Hematopoietic multipotent progenitor cell treated with erythropoietin and hydrocortisone succinate and interleukin-3 and kit ligand, for 4 days (in vitro differentiated cells): ENCODE results near the gene EGR1.
A peak's percentile ranks its signal among the peaks of the same experiment; 100 is the strongest.

Experiments
- DNase-seq: peaks from one replicate; pipeline ENCODE4 v3.0.0-alpha.2; 2015

The EGR1 gene

DNA sequence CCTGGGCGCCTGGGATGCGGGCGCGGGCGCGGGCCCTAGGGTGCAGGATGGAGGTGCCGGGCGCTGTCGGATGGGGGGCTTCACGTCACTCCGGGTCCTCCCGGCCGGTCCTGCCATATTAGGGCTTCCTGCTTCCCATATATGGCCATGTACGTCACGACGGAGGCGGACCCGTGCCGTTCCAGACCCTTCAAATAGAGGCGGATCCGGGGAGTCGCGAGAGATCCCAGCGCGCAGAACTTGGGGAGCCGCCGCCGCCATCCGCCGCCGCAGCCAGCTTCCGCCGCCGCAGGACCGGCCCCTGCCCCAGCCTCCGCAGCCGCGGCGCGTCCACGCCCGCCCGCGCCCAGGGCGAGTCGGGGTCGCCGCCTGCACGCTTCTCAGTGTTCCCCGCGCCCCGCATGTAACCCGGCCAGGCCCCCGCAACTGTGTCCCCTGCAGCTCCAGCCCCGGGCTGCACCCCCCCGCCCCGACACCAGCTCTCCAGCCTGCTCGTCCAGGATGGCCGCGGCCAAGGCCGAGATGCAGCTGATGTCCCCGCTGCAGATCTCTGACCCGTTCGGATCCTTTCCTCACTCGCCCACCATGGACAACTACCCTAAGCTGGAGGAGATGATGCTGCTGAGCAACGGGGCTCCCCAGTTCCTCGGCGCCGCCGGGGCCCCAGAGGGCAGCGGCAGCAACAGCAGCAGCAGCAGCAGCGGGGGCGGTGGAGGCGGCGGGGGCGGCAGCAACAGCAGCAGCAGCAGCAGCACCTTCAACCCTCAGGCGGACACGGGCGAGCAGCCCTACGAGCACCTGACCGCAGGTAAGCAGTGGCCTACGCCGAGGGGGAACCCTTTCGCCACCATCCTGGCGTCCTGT is at the start of gene EGR1:
Gene EGR1 (plus strand): TSS at position 219 of the 864 bp plus-strand sequence. CDS start 283 bp downstream, at position 502.
- DNase-seq, result peak; percentile 97

DNA sequence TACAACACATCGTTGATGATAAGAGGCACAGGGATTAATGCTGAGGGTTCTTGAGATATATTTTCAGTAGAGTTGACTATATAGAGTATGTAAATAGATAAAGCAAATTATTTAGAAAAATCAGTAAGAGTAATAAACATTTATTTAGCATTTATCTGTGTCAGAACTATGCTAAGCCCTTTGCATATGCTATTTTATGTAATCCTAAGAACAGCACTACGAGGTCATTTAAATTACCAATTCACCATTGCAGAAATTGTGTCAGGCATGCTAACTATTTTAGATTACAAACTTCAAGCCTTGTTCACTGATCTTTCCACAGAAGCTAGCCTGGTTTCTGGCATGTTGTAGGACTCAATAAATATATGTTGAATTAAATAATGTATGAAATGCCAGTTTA is 46.8 kb upstream of the EGR1 start:
- DNase-seq, result no peak

DNA sequence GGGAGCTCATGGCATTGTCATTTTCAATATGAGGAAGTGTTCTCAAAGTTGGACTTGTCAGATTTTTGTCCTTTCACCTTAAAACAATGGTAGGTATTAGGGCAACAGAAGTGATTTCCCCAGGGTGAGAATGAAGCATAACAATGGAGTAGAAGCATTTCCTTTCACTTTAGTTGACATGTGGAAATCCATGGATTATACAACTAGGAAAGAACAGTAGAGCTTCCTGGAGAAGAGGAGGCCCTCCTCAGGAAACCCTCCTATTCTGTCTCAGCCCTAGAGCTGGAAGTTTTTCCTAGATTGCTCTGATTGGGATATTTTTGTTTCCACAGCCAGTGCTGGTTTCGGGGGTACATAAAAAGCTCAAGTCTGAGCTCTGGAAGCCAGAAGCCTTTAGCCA is 40.2 kb upstream of the EGR1 start:
- DNase-seq, result no peak

DNA sequence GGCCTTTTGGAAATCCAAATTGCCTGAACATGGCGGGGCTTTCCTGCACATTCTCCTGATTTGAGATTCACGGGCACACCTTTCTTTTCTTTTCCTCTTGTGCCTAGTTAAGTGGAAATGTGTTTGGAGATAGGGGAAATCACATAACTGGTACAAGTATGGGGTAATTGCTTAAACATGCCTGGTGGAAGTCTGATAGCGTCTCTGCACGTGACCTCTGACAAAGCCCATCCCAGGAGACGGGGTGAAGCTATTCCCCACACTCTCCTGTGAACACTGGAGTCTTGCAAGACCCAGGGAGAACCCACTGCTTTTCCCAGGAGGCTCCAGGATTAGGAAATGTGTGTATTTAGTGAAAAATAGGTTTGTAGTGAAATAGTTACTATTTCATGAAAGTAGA is 29.3 kb upstream of the EGR1 start:
- DNase-seq, result no peak

DNA sequence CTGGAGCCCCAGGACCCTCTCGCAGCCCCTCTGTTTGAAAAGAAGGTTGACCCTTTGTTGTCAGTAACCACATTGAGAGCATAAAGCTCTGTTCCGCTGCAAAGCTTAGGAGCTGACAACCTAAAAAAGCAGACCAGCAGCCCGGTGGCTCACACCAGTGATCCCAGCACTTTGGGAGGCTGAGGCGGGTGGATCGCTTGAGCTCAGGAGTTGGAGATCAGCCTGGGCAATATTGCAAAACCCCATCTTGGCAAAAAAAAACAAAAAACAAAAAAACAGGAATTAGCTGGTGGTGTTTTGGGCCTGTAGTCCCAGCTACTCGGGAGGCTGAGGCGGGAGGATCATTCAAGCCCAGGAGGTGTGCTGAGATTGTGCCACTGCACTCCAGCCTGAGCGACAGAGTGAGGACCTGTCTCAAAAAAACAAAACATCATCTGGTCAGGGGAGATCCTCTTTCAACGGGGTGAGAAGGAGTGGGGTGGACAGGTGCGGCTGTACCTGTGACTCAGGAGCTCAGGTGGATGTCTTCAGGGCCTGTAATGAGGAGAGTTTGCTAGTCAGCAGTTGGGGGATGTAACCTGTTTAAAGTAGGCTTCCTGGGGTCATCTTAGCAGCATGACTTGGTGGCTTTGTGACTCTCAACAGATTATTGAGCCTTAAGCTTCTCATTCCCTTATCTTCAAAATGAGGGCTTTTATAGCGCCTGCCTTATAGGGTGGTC is 27.1 kb upstream of the EGR1 start:
- no peak for DNase-seq

DNA sequence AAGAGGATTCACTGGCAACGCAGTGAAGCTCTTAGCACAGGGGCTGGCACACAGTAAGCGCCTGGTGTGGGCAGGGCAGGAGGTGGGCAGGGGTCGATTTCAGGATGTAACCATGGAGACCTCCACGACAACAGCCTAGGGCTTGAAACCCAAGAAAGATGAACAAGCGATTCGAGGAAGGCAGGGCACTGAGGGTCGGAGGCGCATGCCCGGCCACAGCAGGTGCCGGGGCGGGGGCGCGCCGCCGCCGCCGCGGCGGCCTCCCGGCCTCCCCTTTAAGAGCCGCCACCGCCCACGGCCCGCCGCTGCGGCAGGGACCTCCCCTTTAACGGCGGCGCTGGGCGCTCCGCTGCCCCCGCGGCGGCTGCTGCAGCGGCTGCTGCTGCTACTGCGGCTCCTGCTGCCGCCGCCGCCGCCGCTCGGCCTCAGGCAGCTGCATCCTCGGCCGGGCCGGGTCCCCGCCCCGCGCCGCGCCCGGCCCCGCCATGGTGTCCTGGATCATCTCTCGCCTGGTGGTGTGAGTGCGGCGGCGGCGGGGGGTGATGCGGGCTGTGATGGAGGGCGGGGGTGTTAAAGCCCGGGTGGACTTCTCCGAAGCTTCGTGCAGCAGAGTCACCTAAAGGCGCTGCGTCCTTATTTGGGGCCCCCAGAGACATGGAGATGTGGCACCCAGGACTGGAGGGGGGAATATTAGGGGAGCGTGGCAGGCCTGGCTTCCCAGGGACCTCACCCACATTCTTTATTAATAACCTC is 26.4 kb upstream of the EGR1 start, which contains the start of gene REEP2:
Gene REEP2 (plus strand): TSS at position 334 of the 753 bp plus-strand sequence. CDS start 152 bp downstream, at position 486.
- DNase-seq, result peak; percentile 78

DNA sequence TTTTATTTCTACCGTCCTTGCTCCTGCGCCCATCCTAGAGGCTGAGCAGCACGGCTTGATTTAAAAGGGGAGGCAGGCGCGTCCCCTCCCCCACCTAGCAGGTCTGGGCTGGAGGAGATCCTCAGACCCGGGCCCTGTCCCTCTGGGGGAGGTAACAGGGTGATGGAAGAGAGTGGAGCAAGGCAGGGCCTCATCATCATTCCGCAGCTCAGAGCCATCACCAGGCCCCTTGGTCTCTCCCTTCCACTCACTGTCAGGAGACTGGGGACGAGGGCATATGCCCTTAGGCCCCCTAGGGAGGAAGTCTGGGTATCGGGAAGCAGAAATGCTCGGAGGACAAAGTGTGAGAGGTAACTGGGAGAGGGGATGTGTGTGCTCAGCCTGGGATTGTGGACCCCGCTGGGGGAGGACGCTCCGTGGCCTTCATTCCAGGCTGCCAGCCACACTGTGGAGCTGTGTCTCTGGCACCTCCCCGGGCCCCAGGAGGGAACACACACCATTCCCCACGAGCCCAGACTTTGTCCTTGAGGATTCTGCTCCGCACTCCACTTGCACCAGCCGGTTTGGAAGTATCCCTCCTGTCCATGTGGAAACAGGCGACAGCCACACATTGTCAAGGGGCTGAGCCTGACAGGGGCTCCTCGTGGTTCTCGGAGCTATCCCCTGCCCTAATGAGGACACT is 25.7 kb upstream of the EGR1 start:
- DNase-seq, result no peak

DNA sequence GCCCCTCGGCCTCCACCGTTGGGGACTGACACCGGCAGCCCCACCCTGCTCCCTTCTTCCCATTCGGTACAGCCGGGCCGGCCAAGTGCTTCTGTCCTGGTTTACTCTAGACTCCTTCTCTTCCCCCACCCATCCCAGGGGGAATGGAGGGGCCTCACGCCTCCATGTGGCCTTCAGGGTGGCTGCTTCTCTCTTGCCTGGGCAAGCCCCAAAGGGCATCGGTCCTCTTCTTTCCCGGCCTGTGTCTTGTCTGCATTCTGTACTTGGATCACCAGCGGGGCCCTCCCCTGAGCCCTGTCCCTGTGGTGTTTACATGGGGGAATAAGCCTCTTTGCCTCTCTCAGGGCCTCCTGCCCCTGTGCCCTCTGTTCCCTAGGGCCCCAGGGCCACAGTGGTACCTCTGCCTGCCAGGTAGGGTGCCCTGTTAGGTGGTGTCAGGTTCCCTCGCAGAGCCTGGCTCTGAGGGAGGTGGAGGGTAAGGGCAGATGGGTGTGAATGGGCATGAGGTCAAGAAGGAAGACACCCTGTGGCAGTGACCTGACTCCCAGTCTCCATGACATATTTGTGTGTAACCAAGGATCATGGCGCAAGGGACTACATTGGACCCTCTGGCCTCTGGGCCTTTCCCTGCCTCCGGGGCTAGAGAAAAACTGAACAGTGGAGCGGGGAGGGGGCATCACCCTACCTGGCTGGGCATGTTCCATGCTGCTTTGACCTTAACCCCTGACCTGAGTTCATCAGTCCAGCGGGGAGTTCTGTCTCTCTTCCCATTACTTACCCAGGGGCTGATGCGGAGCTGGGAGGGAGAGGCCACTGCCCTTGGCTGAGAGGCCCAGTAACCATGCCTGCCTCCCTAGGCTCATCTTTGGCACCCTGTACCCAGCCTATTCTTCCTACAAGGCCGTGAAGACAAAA is 24.9 kb upstream of the EGR1 start:
- DNase-seq, result no peak

DNA sequence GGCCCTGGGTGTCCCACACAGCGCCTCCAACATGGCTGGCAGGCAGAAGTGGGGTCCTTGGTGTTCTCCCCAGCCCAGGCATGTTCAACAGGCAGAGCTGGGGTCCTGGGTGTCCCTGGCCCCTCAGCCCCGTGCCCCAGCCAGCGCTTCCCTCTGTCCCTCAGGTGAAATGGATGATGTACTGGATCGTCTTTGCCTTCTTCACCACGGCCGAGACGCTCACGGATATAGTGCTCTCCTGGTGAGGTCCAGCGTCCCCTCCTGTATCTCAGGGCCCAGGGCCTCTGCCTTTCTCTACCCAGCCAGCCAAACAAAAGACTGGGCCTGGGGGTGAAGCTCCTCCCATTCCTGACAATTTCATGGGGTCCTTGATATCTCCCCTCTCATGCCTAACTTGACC is 24.1 kb upstream of the EGR1 start:
- no peak for DNase-seq

DNA sequence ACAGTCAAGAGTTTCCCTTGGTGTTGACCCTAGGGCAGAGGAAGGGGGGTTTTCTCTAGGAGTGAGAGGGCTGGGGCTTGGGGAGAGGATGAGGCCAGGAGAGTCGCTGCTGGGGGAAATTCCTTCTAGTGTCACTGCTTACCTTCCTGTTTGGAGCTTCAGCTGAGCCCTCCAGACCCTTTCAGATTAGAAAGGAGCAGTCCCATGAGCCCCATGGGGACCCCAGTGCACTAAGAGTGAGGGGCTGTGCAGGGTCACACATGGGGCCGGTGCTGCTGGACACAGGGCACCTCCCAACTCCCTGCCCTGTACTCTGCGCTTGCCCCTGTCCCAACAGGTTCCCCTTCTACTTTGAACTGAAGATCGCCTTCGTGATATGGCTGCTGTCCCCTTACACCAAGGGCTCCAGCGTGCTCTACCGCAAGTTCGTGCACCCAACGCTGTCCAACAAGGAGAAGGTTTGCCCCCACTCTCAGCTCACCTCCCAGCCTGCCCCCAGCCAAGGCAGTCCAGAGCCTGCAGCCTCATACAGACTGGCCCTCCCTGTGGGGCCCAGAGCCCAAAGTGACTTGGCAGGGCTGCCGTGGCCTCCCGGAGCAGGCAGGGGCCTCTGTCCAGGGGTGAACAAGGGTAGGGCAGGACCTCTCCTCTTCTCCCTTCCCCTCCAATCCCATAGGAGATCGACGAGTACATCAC is 21.1 kb upstream of the EGR1 start:
- DNase-seq, result no peak

DNA sequence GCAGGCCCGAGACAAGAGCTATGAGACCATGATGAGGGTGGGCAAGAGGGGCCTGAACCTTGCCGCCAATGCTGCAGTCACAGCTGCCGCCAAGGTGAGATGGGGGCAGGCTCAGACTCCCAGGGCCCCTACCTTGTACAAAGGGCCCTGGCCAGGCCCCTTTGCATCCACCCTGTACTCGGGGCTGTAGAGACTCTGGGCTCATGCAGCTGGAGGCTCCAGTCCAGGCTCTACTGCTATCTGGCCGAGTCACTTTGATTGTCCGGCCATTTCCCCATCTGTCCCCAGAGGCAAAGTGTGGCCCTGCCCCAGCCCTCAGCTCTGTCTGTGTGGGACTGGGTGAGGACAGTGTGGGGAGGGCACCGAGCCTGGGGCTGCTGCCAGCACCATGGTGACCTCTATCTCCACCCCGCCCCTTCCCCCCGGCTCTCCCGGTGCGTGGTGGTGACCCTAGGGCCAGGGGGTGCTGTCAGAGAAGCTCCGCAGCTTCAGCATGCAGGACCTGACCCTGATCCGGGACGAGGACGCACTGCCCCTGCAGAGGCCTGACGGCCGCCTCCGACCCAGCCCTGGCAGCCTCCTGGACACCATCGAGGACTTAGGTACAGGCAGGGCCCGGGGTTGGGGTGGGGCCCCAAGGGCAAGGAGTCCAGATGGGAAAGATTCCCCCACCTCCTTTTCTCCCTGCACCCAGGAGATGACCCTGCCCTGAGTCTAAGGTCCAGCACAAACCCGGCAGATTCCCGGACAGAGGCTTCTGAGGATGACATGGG is 20.3 kb upstream of the EGR1 start:
- DNase-seq, result no peak

DNA sequence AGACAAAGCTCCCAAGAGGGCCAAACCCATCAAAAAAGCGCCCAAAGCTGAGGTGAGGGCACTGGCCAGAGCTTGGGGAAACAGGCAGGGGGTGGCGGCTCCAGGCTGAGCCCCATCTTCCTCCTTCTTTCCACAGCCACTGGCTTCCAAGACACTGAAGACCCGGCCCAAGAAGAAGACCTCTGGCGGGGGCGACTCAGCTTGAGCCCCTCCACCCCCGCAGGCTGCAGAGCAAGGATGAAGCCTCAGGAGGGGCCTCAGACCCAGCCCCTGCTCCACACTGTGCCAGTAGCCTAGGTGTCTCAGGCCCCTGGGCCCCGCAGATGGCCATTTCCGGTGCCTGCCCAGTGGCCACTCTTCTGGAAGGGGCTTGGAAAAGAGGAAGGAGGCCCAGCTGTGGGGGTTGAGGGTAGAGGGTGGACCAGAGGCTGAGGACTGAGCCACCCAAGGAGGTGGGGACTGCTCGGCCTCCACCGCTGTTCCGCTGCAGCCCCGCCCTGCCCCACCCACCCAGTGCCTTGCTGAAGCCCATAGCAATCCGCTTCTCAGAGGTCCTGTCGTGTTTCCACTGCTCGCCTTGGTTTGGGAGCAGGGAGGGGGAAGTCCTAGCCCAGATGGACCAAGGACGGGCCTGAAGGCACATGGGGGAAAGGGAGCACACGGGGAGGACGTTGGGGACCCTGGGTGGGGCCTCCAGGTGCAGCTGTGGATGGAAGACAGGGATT is 19.6 kb upstream of the EGR1 start:
- peak; percentile 52 for DNase-seq

DNA sequence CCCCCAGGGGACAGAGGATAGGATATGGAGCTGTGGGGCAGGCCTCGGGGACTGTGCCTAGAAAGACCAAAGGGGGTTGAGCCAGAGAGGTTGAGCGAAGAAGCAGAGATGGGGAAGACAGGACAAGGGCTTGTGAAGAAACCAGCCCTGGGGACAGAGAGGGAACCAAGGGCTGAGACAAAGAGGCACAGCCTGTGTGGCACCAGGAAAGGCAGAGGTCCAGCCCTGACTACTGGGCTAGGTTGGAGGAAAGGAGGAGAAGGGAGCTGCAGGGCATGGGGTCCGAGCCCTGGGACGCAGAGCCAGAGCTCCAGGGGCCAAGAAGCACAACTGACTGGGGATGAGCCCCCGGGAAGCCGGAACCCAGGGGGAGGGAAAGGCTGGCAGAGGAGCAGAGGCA is 17.2 kb upstream of the EGR1 start:
- no peak for DNase-seq

DNA sequence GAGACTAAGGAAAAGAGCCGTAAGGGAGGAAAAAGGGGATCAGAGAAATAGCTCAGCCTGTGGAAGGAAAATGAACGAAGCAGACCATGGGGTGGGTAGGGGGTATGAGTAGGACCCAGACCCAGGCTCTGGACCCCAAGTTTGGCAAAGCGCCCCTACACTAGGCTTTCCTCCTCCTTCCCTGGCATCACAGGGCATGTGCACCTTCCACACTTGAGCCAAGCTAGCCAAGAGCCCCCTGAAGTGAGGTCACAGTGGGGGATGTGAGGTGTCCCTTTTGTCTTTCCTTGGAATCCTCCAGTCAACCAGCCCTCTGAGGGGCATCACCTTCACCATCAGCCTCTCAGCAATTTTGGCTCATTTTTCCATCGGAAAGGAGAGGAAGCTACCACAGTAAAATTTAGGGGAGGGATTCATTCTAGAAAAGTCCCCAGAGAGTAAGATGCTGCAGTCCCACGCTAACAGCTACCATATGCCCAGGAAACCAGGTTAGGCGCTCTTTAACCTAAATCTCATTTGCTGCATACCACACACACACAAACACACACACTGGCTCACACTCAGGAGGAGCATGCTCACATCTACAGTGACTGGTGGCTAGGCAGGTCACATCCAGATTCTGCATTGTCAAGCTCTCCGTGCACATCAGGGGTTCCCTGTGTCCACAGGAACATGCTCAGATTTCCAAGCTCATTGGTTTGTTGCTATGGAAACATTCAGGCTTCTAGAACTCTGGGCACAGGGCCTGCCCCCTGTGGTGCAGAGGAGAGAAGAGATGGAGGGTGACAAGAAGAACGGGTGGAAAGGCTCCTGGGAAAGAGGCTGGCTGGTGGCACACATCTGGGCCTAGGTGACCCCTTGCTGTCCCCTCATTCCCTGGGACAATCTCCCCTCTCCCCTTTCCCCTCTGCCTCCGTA is 16.5 kb upstream of the EGR1 start:
- DNase-seq, result no peak

DNA sequence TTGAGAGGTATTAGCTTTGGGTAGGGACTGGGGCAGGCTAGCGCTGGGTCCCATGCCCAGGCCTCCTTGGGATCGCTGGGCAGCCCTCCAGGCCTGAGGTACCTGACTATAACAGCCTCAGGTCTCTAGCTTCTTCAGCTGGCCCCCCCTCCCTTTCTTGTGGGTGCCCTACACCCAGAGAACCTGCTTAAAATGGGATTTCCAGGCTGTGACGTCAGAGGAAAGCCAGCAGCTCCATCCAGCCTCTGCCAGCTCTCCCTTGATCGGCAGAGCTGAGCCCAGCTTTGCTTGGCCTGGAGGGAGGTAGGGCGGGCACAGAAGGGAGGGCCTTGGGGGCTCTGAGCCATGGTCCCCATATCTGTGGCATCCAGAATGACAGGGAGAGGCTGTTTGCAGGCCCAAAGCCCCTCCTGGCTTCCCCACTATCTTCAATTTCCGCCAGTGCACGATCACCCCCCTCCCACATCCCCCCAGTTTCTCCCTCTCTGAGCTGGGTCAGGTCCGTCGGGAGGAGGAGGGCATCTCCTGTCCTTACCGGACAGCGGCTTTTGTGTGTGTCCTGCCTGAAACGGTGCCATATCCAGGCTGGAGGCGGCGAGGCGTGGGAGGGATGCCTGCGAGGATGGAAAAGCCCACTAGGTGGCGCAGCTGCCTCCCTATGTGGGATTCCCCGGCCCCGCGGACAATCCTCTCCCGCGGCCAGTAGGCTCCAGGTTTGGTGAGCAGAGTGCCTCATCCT is 15.6 kb upstream of the EGR1 start:
- peak; percentile 91 for DNase-seq

DNA sequence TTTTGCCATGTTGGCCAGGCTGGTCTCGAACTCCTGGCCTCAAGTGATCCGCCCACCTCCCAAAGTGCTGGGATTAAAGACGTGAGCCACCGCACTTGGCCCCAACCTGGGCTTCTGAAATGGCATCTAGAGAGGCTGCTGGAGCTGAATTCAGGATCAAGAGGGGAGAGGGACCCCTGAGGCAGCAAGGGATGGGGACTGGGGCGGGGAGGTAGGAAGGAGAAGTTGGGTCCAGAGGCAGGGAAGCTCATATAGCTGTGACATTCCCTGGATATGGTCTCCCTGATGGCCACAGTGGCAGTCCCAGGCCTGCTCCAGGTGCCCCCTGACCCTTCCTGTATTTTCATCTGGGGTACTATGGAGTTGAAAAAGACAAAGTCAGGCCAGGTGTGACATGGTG is 14.3 kb upstream of the EGR1 start:
- no peak for DNase-seq

DNA sequence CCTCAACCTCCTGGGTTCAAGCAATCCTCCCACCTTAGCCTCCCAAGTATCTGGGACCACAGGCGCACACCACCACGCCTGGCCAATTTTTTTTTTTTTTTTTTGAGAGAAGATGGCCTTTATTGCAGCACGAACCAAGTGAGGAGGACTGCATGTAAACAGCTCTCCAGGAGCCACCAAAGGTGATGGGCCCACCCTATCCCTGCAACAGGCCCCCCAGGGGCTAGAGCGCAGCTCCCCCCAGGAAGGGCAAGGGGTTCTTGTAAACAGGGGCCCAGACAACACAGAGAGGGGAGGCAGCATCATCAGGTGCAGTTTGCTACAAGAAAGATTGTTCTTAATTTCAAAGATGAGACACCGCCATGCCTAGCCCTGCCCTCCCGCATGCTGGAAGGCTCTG is 12.6 kb upstream of the EGR1 start:
- DNase-seq, result no peak

DNA sequence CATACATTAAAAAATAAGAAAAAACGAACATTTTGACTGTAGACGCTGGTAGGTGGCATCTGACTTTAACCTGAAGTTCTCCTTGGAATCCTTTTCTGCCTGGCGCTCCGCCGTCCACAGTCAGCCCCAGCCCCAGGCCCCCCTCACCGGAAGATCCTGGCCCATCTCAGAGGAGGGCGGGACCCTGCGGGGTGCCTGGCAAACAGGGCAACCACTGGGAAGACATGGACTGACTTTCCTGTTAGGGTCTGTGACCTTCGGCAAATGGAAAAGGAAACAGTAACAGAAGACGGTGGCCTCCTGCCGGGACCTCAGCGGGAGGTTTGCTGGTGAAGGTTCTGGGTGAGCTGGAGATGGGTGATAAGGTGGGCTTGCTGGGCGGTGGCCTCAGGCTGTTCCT is 11.7 kb upstream of the EGR1 start:
- DNase-seq, result no peak
